Right ventricle myocardium superior (tissue), 1 donor: Measurements from ENCODE around the gene SPATA2L. TPM values are rescaled to one million over a fixed set of nuclear protein-coding genes. Genes with fewer than 3 reads are reported as not detected.
A peak's percentile ranks its signal among the peaks of the same experiment; 100 is the strongest.
"Not testable (repeated sequence)": the region's sequence is repeated elsewhere in the genome, so short reads cannot be mapped to it uniquely, and the experiment has no call there.

Experiments used
- ATAC-seq: fragments of 200-7000 bp; cut with Tn5 transposase; one replicate; pipeline ENCODE4 v1.9.1; 2020; ENCODE audit warnings: mild to moderate bottlenecking; ENCODE audit not compliant: poor library complexity
- DNase-seq: peaks from one replicate; pipeline ENCODE4 v3.0.0-alpha.2; 2020
- intact Hi-C: fragments of 100-400 bp; cut with DNase I; formaldehyde crosslinking; loops from one replicate; pipeline ENCODE4 v1.11.2; 2022
- total RNA-seq: library from RNA; stranded (reverse); fragmentation: NEBNext Ultra II Directional; extraction: Animal tissue kit (Norgen Biotek cat#: 25700); gene quantifications from one replicate; pipeline ENCODE4 v1.2.1, GENCODE V29; 2021
- donor health status: DM: no; HTN: yes; CAD: no; lungs with severe emphysema.

Gene SPATA2L
- total RNA-seq, 1 donor from 2014 or later = 4.1 TPM

- DNase-seq, ATAC-seq, intact Hi-C loops: not testable (repeated sequence)
Observed at GRCh38 chr16:89671565-89671964, 29.9 kb downstream of the SPATA2L start.

- intact Hi-C loops = no loop called here
- DNase-seq = no peak
- no peak for ATAC-seq
Observed at GRCh38 chr16:89670496-89671431, 30.7 kb downstream of the SPATA2L start.

- ATAC-seq (no peak), DNase-seq (no peak)
- intact Hi-C loops = no loop called here
Observed at GRCh38 chr16:89669755-89670154, 31.8 kb downstream of the SPATA2L start.

- intact Hi-C loops = no loop called here
- ATAC-seq = no peak
- DNase-seq = no peak
Observed at GRCh38 chr16:89668790-89669158, 32.7 kb downstream of the SPATA2L start.

DNA sequence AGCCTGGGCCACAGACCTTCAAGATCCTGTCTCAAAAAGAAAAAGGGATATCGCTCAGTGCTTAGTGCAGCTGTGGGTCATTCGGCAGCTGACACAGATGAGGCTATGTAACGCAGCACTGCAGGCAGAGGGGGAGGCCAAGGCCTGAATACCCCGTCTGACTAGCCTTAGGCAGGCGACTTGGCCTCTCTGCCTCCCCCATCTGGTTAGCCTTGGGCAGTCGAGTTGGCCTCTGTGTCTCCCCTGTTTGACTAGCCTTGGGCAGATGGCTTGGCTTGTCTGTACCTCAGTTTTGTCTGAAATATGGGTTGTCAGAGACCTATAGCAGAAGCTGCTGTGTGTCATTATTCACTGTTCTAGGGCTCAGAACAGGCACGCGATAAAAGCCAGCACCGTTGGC lies 33.9 kb downstream of the SPATA2L start:
- DNase-seq = no peak

GRCh38 chr16:89667000-89667399 lies 34.5 kb downstream of the SPATA2L start:
- ATAC-seq, intact Hi-C loops, DNase-seq: not testable (repeated sequence)

More for the DNA sequence above, 33.9 kb downstream of the SPATA2L start:
- intact Hi-C loops = no loop called here
- ATAC-seq = no peak

- intact Hi-C loops, ATAC-seq, DNase-seq: not testable (repeated sequence)
Observed at GRCh38 chr16:89664238-89664637, 37.3 kb downstream of the SPATA2L start.

GRCh38 chr16:89661215-89661614 lies 40.3 kb downstream of the SPATA2L start:
- ATAC-seq = no peak
- no peak for DNase-seq
- intact Hi-C loops = no loop called here

GRCh38 chr16:89660146-89660545 lies 41.4 kb downstream of the SPATA2L start:
- ATAC-seq = no peak
- intact Hi-C loops = no loop called here
- DNase-seq = no peak

DNA sequence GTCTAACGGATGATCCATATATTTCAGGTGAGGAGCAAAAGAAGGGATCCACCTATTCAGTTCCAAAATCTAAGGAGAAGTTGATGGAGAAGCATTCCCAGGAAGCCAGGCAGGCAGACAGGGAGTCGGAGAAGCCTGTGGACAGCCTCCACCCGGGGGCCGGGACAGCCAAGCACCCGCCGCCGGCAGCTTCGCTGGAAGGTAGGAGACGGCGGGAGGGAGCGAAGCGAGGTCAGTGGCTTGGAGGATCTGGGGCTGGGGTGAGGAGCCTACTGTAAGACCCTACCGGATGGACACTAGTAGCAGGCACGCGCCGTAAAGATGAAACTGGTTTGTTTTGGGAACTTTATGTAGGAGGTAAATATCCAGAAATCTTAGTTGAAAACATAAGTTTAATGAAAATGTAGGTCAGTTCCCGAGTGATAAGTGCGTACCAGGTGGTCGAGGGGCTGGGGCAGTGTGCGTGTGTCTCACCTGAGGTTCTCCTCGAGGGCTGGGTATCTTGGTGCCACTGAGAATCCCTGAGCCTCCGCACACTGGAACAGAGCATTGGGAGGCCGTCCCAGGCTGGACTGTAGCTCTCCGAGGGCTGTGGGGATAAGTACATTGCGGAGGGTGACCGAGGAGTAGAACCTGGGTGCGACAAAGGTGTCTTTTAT lies 43.2 kb downstream of the SPATA2L start:
- intact Hi-C loops = no loop called here
- DNase-seq (no peak), ATAC-seq (peak; percentile 14)

- intact Hi-C loops = no loop called here
Observed at GRCh38 chr16:89657442-89658220, 43.9 kb downstream of the SPATA2L start, which contains the start of the genes CHMP1A and SPATA33. TSS of gene CHMP1A (minus strand) at chr16:89657708. CDS start at chr16:89657588, 120 bp downstream. TSS of gene SPATA33 (plus strand) at chr16:89657836. CDS start at chr16:89657912, 76 bp downstream.

GRCh38 chr16:89656435-89657121 lies 44.9 kb downstream of the SPATA2L start:
- intact Hi-C loops = no loop called here
- ATAC-seq (no peak), DNase-seq (peak; percentile 35)

More at GRCh38 chr16:89657442-89658220, 43.9 kb downstream of the SPATA2L start, which contains the start of the genes CHMP1A and SPATA33:
- ATAC-seq = peak; percentile 99
- peak; percentile 94 for DNase-seq

DNA sequence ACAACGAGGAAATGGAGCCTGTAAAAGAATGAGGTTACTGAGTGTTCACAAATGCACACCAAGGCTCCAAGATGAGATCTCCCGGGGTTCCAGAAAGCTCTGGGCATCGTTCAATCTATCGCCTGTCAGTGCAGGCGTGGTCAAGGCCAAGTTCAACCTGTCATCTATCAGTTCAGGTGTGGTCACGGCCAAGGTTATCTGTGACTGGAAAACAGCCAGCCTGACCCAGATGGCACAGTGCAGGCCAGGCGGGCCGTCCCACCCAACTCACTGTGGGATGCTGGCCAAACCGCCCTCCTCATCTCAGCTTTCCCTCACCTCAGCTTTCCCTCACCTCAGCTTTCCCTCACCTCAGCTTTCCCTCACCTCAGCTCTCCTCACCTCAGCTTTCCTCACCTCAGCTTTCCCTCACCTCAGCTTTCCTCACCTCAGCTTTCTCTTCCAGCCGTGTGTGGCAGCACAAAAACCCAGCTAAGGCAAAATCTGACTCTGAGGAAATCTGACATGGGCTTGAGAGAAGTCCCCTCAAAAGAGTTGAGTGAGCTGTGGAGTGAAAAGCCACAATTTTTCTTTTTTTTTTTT lies 46.4 kb downstream of the SPATA2L start:
- ATAC-seq (no peak), DNase-seq (no peak)
- intact Hi-C loops = no loop called here

GRCh38 chr16:89653656-89654295 lies 47.7 kb downstream of the SPATA2L start:
- ATAC-seq (no peak), DNase-seq (peak; percentile 30)
- intact Hi-C loops = no loop called here

GRCh38 chr16:89651584-89651983 lies 49.9 kb downstream of the SPATA2L start:
- ATAC-seq = no peak
- intact Hi-C loops = no loop called here
- DNase-seq = no peak

GRCh38 chr16:89646906-89647305 lies 54.6 kb downstream of the SPATA2L start:
- intact Hi-C loops = no loop called here
- DNase-seq = no peak
- no peak for ATAC-seq
